Tibial nerve (tissue), 3 donors: ENCODE results near the gene DTNBP1.

Experiments
- CTCF ChIP-seq, 5 experiments: fragments of 200-600 bp in 3 of 5; fragments of 450-650 bp in 2 of 5; sonication (generic) in 3 of 5; IDR thresholded peaks; one replicate each; pipeline ENCODE4 v1.5.1; 2016 to 2019; ENCODE audit warnings: antibody characterized with exemption in 5 of 5, mild to moderate bottlenecking in 3 of 5, moderate library complexity in 2 of 5
- POLR2A ChIP-seq, 2 donors: fragments of 450-650 bp; IDR thresholded peaks; one replicate each; pipeline ENCODE4 v1.6.1; 2017; ENCODE audit warnings: antibody characterized with exemption in 2 of 2, mild to moderate bottlenecking in 2 of 2, moderate library complexity in 2 of 2

- TF ChIP-seq CTCF (IDR thresholded peaks at IDR 0.05) = no peak
- TF ChIP-seq POLR2A (IDR thresholded peaks at IDR 0.05) = no peak
These were observed 20.6 kb downstream of the DTNBP1 start for GRCh38 chr6:15642276-15642675.
